Tibial nerve (tissue), 4 donors: ENCODE results near the gene PUSL1.

ENCODE experiments used
- EP300 ChIP-seq, 2 donors: sonication (generic); formaldehyde crosslinking; IDR thresholded peaks; one replicate each; pipeline ENCODE4 v1.6.1; 2017; ENCODE audit warnings: antibody characterized with exemption in 2 of 2, mild to moderate bottlenecking in 1 of 2
- POLR2A ChIP-seq, 2 donors: fragments of 450-650 bp; IDR thresholded peaks; one replicate each; pipeline ENCODE4 v1.6.1; 2017; ENCODE audit warnings: antibody characterized with exemption in 2 of 2, mild to moderate bottlenecking in 2 of 2, moderate library complexity in 2 of 2
- TF ChIP-seq, protein P1 (sequence below), 5 experiments: fragments of 200-600 bp in 3 of 5; fragments of 450-650 bp in 2 of 5; sonication (generic) in 3 of 5; IDR thresholded peaks; one replicate each; pipeline ENCODE4 v1.5.1; 2016 to 2019; ENCODE audit warnings: antibody characterized with exemption in 5 of 5, mild to moderate bottlenecking in 3 of 5, moderate library complexity in 2 of 5

DNA sequence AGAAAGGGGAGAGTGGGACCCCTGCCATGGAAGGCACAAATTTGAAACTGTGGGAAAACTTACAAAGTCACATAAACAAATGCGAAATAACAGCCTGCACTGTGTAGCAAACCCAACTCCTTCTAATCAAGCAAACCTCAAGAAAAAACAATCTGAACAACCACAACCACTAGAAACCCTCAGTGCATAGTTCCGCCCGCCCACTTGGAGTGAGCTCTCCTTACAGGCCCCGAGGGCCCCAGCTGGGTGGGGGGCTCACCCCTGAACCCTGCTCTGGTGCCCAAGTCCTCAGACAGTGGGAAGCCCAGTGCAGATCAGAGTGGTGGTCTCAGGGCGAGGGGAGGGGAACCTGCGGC, 50.9 kb downstream of the PUSL1 start:
- TF ChIP-seq, protein P1, sequence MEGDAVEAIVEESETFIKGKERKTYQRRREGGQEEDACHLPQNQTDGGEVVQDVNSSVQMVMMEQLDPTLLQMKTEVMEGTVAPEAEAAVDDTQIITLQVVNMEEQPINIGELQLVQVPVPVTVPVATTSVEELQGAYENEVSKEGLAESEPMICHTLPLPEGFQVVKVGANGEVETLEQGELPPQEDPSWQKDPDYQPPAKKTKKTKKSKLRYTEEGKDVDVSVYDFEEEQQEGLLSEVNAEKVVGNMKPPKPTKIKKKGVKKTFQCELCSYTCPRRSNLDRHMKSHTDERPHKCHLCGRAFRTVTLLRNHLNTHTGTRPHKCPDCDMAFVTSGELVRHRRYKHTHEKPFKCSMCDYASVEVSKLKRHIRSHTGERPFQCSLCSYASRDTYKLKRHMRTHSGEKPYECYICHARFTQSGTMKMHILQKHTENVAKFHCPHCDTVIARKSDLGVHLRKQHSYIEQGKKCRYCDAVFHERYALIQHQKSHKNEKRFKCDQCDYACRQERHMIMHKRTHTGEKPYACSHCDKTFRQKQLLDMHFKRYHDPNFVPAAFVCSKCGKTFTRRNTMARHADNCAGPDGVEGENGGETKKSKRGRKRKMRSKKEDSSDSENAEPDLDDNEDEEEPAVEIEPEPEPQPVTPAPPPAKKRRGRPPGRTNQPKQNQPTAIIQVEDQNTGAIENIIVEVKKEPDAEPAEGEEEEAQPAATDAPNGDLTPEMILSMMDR (IDR thresholded peaks at IDR 0.05), result no peak
- TF ChIP-seq POLR2A (IDR thresholded peaks at IDR 0.05), result no peak
- no peak for TF ChIP-seq EP300 (IDR thresholded peaks at IDR 0.05)
